Measurements from ENCODE around the gene DPEP2.
"Not testable (repeated sequence)": the region's sequence is repeated elsewhere in the genome, so short reads cannot be mapped to it uniquely, and the experiment has no call there.

The DPEP2 gene

GRCh38 chr16:67950335-67950843, 48.9 kb downstream of the DPEP2 start:
- DNase-seq, result no peak

GRCh38 chr16:67949645-67950044, 49.6 kb downstream of the DPEP2 start:
- DNase-seq, result no peak

- no peak for DNase-seq
These were observed 51.3 kb downstream of the DPEP2 start for GRCh38 chr16:67948015-67948414.

- no peak for DNase-seq
These were observed 52.2 kb downstream of the DPEP2 start for GRCh38 chr16:67946966-67947558.

GRCh38 chr16:67946128-67946569, 53.1 kb downstream of the DPEP2 start:
- DNase-seq, result no peak

GRCh38 chr16:67945392-67945933, 53.8 kb downstream of the DPEP2 start:
- no peak for DNase-seq

- no peak for DNase-seq
These were observed 54.4 kb downstream of the DPEP2 start for GRCh38 chr16:67944690-67945391.

GRCh38 chr16:67943619-67944504, 55.4 kb downstream of the DPEP2 start, which contains the start of gene LCAT:
Gene LCAT (minus strand): TSS chr16:67944120. CDS start chr16:67944101, 19 bp downstream.
- no peak for DNase-seq

- no peak for DNase-seq
These were observed 56.0 kb downstream of the DPEP2 start for GRCh38 chr16:67943256-67943618.

GRCh38 chr16:67942510-67943255, 56.6 kb downstream of the DPEP2 start:
- peak; percentile 1 for DNase-seq

- peak; percentile 56 for DNase-seq
These were observed 57.1 kb downstream of the DPEP2 start for GRCh38 chr16:67942200-67942509.

- peak; percentile 2 for DNase-seq
These were observed 57.6 kb downstream of the DPEP2 start for GRCh38 chr16:67941469-67942199.

GRCh38 chr16:67940446-67941089, 58.7 kb downstream of the DPEP2 start:
- no peak for DNase-seq

GRCh38 chr16:67939507-67940445, 59.5 kb downstream of the DPEP2 start:
- DNase-seq, result peak; percentile 57

GRCh38 chr16:67937713-67938112, 61.6 kb downstream of the DPEP2 start:
- not testable (repeated sequence) for DNase-seq

Measured in RPMI8226 (cell line).